Right lobe of liver (tissue), 6 donors: ENCODE measurements around the gene TSPAN10. TPM values are rescaled to one million over a fixed set of nuclear protein-coding genes. Genes with fewer than 3 reads are reported as not detected.

Source experiments
- ATAC-seq, 4 donors: fragments of 200-7000 bp; cut with Tn5 transposase; one replicate each; pipeline ENCODE4 v1.9.1; 2020; ENCODE audit warnings: mild to moderate bottlenecking in 4 of 4, moderate library complexity in 4 of 4
- DNase-seq, 3 donors: peaks; one replicate each; pipeline ENCODE4 v3.0.0-alpha.2; 2020
- H3K27ac ChIP-seq, 3 donors: fragments of 200-600 bp; one replicate each; pipeline ENCODE4 v1.8.0; 2022
- H3K27me3 ChIP-seq, 2 donors: fragments of 200-600 bp; one replicate each; pipeline ENCODE4 v1.8.0; 2022
- H3K36me3 ChIP-seq, 4 donors: fragments of 200-600 bp; sonication (generic) in 1 of 4; one replicate each; pipeline versions ENCODE4 v1.5.1 to v1.8.0; 2017 to 2022; ENCODE audit warnings: control low read depth in 1 of 4
- H3K4me1 ChIP-seq, 4 donors: fragments of 200-600 bp; sonication (generic) in 1 of 4; one replicate each; pipeline versions ENCODE4 v1.5.1 to v1.8.0; 2017 to 2022; ENCODE audit warnings: control low read depth in 1 of 4
- H3K4me3 ChIP-seq, 3 donors: fragments of 200-600 bp; one replicate each; pipeline ENCODE4 v1.8.0; 2022
- H3K9me3 ChIP-seq, 4 donors: fragments of 200-600 bp; sonication (generic) in 1 of 4; one replicate each; pipeline versions ENCODE4 v1.5.1 to v1.8.0; 2017 to 2022; ENCODE audit warnings: control low read depth in 1 of 4
- POLR2A ChIP-seq: fragments of 450-650 bp; IDR thresholded peaks from one replicate; pipeline ENCODE4 v1.6.1; 2017; ENCODE audit warnings: antibody characterized with exemption, mild to moderate bottlenecking
- WGBS: methylation state at CpG from one replicate; pipeline ENCODE4 v1.1.6; 2018; ENCODE audit warnings: low coverage, low lambda C conversion rate; ENCODE audit not compliant: insufficient coverage; ENCODE audit errors: missing lambda C conversion rate; 5-methylcytosine and 5-hydroxymethylcytosine counted together
- intact Hi-C, 2 donors: fragments of 100-400 bp; cut with DNase I; formaldehyde crosslinking; loops; one replicate each; pipeline versions ENCODE4 v1.11.2 to v1.14.1; 2022
- microRNA-seq, 2 donors: library from miRNA; unstranded; fragments of <30 nt; microRNA quantifications; one replicate each; pipeline ENCODE4, GENCODE V29; 2019 to 2020
- small RNA-seq, 2 experiments: library from RNA; depleted of rRNA; stranded (forward); fragments of <200 nt; gene quantifications; one replicate each; pipeline ENCODE3, GENCODE V24; 2016
- total RNA-seq, 6 experiments: library from RNA; depleted of rRNA in 2 of 6; stranded (reverse); fragments of >200 nt in 2 of 6; fragmentation: NEBNext Ultra II Directional in 3 of 6; extraction: Animal tissue kit (Norgen Biotek cat#: 25700) in 3 of 6; gene quantifications; one replicate each; pipeline versions ENCODE4 v1.1.0 to v1.2.4, GENCODE V29; 2016 to 2023
- TF ChIP-seq, protein P1 (sequence below), 4 donors: fragments of 200-600 bp in 3 of 4; fragments of 450-650 bp in 1 of 4; IDR thresholded peaks; one replicate each; pipeline versions ENCODE4 v1.5.1 to v1.8.0; 2016 to 2022; ENCODE audit warnings: antibody characterized with exemption in 4 of 4, mild to moderate bottlenecking in 2 of 4
- donor health status: DM: no; HTN: yes; CAD: no.
- donor health status: DM: no; HTN: no; CAD: no.
- donor health status: DM: no; HTN: no; CAD: no.
- donor health status: DM: no; HTN: yes; CAD: no.
- donor health status: DM: no; HTN: yes; CAD: no.

The TSPAN10 gene
- total RNA-seq, 6 experiments from 2014 or later = 0.18 to 1.2 (median 0.62) TPM

DNA sequence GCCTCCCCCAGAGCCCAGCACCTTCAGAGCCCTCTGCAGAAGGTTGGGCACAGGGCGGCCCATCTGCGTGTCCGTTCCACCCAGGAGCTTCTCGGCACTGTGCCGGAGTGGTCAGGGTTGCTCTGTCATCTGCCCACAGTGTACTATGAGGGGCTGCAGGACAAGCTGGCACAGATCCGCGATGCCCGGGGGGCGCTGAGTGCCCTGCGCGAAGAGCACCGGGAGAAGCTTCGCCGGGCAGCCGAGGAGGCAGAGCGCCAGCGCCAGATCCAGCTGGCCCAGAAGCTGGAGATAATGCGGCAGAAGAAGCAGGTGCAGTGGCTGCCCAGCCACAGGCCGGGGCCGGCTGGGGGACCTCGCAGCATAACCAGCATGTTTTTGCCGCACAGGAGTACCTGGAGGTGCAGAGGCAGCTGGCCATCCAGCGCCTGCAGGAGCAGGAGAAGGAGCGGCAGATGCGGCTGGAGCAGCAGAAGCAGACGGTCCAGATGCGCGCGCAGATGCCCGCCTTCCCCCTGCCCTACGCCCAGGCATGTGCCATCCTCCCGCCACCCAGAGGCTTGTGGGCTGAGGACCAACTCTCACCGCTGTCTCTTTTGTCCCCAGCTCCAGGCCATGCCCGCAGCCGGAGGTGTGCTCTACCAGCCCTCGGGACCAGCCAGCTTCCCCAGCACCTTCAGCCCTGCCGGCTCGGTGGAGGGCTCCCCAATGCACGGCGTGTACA is 59.4 kb downstream of the TSPAN10 start:
- H3K4me1 ChIP-seq = peaks cover 0 to 8% (median 3%) of the 10 kb centered on the region in 4 donors
- H3K9me3 ChIP-seq = no peaks in the 10 kb centered on the region
- no peak for ATAC-seq
- no peak for DNase-seq
- WGBS = 85% methylated on average over 4 of the region's 40 CpGs
- H3K27ac ChIP-seq = no peak overlapping the region
- intact Hi-C loops = no loop called here
- no peaks in the 10 kb centered on the region for H3K27me3 ChIP-seq
- no peak overlapping the region for H3K4me3 ChIP-seq
- TF ChIP-seq, protein P1, sequence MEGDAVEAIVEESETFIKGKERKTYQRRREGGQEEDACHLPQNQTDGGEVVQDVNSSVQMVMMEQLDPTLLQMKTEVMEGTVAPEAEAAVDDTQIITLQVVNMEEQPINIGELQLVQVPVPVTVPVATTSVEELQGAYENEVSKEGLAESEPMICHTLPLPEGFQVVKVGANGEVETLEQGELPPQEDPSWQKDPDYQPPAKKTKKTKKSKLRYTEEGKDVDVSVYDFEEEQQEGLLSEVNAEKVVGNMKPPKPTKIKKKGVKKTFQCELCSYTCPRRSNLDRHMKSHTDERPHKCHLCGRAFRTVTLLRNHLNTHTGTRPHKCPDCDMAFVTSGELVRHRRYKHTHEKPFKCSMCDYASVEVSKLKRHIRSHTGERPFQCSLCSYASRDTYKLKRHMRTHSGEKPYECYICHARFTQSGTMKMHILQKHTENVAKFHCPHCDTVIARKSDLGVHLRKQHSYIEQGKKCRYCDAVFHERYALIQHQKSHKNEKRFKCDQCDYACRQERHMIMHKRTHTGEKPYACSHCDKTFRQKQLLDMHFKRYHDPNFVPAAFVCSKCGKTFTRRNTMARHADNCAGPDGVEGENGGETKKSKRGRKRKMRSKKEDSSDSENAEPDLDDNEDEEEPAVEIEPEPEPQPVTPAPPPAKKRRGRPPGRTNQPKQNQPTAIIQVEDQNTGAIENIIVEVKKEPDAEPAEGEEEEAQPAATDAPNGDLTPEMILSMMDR (IDR thresholded peaks at IDR 0.05) = no peak
- TF ChIP-seq POLR2A = no peak
- H3K36me3 ChIP-seq = peaks cover 0 to 67% (median 15%) of the 10 kb centered on the region in 4 donors

DNA sequence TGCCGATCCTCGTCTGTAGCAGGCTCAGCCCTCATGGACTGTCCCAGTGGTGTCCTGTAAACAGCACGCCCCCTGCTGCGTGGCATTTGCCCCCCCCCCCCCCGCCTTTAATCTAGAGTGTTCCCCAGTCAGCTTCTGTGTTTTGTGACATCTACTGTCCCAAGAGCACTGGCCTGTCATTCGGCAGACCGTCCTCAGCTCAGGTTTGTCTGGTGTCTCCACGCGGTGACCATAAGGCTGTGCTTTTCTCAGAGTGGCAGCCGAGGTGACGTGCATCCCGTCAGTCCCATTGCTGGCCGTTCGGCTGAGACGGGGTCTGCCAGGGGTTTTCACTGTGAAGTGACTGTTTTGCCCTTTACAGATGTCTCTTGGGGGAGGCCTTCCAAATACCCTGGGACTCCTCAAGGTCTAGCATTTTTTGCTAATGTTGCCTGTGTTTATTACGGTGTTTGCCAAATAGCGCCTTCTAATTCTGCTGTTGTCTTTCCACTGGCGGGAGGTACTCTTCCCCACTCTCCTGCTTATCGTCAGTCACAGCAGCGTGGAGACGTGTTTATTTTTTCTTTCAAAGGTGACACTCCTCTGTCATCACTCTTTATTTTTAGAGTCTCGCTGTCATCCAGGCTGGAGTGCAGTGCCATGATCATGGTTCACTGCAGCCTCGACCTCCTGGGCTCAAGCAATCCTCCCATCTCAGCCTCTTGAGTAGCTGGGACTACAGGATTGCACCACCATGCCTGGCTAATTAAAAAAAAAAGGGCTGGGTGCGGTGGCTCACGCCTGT is 60.5 kb downstream of the TSPAN10 start:
- DNase-seq = no peak
- intact Hi-C loops = no loop called here
- H3K36me3 ChIP-seq = peaks cover 0 to 67% (median 13%) of the 10 kb centered on the region in 4 donors
- H3K27ac ChIP-seq = no peak overlapping the region
- TF ChIP-seq POLR2A = no peak
- TF ChIP-seq, protein P1 (IDR thresholded peaks at IDR 0.05) = no peak
- WGBS = 81% methylated on average over 11 of the region's 25 CpGs
- H3K9me3 ChIP-seq = no peaks in the 10 kb centered on the region
- no peaks in the 10 kb centered on the region for H3K27me3 ChIP-seq
- no peak overlapping the region for H3K4me3 ChIP-seq
- H3K4me1 ChIP-seq = peaks cover 0 to 17% (median 9%) of the 10 kb centered on the region in 4 donors
- ATAC-seq = no peak

Small RNA genes lying within 50 kb of the gene (microRNA-seq; reads per million reads assigned to microRNA genes)
- gene MIR6786 = 0.64 to 1.2 reads per million in 2 donors

Small RNA genes lying within 50 kb of the gene (small RNA-seq; reads per million reads assigned to genes)
- gene MIR6786 = 0 reads per million in 2 experiments

Other genes starting within 250 kb of the TSPAN10 start
- 1 to 10 TPM; 2.5 to 6.4 (median 4.9) TPM for gene BAHCC1, start 241.7 kb upstream of the TSPAN10 start, total RNA-seq
- gene ACTG1, start 124.4 kb upstream of the TSPAN10 start, total RNA-seq = 1,000 to 10,000 TPM in 3 of 6 experiments, 100 to 1,000 TPM in 3; 218 to 2,508 (median 1,326) TPM
- gene FSCN2, start 108.8 kb upstream of the TSPAN10 start, total RNA-seq = under 1 TPM in 1 of 6 experiments, not detected in 5; 0.22 TPM
- gene FAAP100, start 84.8 kb upstream of the TSPAN10 start, total RNA-seq = 10 to 100 TPM; 13.1 to 17.1 (median 15.2) TPM
- 10 to 100 TPM; 46.5 to 63.2 (median 55.8) TPM for gene NPLOC4, start 84 bp upstream of the TSPAN10 start, total RNA-seq
- gene PDE6G, start 19.3 kb downstream of the TSPAN10 start, total RNA-seq = under 1 TPM in 4 of 6 experiments, not detected in 2; 0.40 to 0.93 (median 0.68) TPM
- gene OXLD1, start 29.4 kb downstream of the TSPAN10 start, total RNA-seq = 10 to 100 TPM in 5 of 6 experiments, 1 to 10 TPM in 1; 8.3 to 24.3 (median 14.6) TPM
- 10 to 100 TPM in 1 of 6 experiments, 1 to 10 TPM in 5; 5.5 to 35.0 (median 6.5) TPM for gene CCDC137, start 29.5 kb downstream of the TSPAN10 start, total RNA-seq
- 10 to 100 TPM in 4 of 6 experiments, 1 to 10 TPM in 2; 5.3 to 16.8 (median 11.1) TPM for gene ARL16, start 46.6 kb downstream of the TSPAN10 start, total RNA-seq
- gene HGS, start 46.8 kb downstream of the TSPAN10 start, total RNA-seq = 10 to 100 TPM; 30.6 to 46.3 (median 37.3) TPM
- 100 to 1,000 TPM in 2 of 6 experiments, 10 to 100 TPM in 4; 43.8 to 119 (median 59.3) TPM for gene MRPL12, start 66.2 kb downstream of the TSPAN10 start, total RNA-seq
- 10 to 100 TPM; 35.6 to 92.0 (median 72.7) TPM for gene SLC25A10, start 75.1 kb downstream of the TSPAN10 start, total RNA-seq
- gene GCGR, start 167.0 kb downstream of the TSPAN10 start, total RNA-seq = 100 to 1,000 TPM in 2 of 6 experiments, 10 to 100 TPM in 4; 39.5 to 146 (median 68.5) TPM
- gene MCRIP1, start 196.1 kb downstream of the TSPAN10 start, total RNA-seq = 10 to 100 TPM; 19.0 to 32.6 (median 25.7) TPM
- gene PPP1R27, start 197.9 kb downstream of the TSPAN10 start, total RNA-seq = under 1 TPM in 3 of 6 experiments, not detected in 3; 0.27 to 0.62 (median 0.40) TPM
- 1,000 to 10,000 TPM in 5 of 6 experiments, 100 to 1,000 TPM in 1; 856 to 5,039 (median 1,455) TPM for gene P4HB, start 223.3 kb downstream of the TSPAN10 start, total RNA-seq
- 100 to 1,000 TPM in 5 of 6 experiments, 10 to 100 TPM in 1; 92.4 to 162 (median 137) TPM for gene ARHGDIA, start 234.1 kb downstream of the TSPAN10 start, total RNA-seq